Measurements from ENCODE around the gene CLEC17A. TPM values are rescaled to one million over a fixed set of nuclear protein-coding genes. Genes with fewer than 3 reads are reported as not detected.

CLEC17A gene
- total and polyA plus RNA-seq, 2 of the 8 experiments (the other 6 are each of a cell fraction or from before 2014, with no cell fraction given), result not detected

DNA sequence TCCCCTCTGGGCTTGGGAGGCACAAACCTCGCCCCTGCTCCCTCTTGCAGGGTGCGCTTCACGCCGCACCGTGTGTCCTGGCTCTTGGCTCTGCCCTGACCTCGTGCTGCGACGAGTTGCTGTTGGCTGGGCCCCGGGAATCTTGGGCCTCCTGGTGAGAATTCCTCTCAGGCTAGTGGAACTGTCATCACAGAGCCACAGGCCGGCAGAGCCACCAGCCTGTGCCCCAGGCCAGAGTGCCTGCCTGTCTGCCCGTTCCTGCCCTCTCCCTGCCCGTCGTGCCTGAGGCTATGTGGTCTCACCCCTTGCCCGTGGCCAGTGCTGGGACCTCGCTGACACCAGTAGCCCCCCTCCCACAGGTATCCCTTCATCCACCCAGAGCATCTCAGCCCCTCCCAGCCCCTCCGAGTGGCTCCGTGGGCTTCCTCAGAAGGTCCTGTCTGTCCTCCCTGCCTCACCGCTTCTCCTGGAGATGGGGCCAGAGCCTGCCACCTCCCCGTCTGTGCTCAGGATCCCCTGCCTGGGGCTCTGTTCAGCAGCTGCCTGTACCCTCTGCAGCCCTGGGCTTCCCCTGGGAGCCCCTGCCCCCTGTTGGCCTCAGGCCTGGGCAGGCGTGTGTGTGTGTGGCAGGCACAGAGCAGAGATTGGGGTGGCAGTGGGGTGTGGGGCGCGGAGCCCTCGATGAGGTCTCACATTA lies 24.4 kb upstream of the CLEC17A start (continued):
- TF ChIP-seq, protein P1, sequence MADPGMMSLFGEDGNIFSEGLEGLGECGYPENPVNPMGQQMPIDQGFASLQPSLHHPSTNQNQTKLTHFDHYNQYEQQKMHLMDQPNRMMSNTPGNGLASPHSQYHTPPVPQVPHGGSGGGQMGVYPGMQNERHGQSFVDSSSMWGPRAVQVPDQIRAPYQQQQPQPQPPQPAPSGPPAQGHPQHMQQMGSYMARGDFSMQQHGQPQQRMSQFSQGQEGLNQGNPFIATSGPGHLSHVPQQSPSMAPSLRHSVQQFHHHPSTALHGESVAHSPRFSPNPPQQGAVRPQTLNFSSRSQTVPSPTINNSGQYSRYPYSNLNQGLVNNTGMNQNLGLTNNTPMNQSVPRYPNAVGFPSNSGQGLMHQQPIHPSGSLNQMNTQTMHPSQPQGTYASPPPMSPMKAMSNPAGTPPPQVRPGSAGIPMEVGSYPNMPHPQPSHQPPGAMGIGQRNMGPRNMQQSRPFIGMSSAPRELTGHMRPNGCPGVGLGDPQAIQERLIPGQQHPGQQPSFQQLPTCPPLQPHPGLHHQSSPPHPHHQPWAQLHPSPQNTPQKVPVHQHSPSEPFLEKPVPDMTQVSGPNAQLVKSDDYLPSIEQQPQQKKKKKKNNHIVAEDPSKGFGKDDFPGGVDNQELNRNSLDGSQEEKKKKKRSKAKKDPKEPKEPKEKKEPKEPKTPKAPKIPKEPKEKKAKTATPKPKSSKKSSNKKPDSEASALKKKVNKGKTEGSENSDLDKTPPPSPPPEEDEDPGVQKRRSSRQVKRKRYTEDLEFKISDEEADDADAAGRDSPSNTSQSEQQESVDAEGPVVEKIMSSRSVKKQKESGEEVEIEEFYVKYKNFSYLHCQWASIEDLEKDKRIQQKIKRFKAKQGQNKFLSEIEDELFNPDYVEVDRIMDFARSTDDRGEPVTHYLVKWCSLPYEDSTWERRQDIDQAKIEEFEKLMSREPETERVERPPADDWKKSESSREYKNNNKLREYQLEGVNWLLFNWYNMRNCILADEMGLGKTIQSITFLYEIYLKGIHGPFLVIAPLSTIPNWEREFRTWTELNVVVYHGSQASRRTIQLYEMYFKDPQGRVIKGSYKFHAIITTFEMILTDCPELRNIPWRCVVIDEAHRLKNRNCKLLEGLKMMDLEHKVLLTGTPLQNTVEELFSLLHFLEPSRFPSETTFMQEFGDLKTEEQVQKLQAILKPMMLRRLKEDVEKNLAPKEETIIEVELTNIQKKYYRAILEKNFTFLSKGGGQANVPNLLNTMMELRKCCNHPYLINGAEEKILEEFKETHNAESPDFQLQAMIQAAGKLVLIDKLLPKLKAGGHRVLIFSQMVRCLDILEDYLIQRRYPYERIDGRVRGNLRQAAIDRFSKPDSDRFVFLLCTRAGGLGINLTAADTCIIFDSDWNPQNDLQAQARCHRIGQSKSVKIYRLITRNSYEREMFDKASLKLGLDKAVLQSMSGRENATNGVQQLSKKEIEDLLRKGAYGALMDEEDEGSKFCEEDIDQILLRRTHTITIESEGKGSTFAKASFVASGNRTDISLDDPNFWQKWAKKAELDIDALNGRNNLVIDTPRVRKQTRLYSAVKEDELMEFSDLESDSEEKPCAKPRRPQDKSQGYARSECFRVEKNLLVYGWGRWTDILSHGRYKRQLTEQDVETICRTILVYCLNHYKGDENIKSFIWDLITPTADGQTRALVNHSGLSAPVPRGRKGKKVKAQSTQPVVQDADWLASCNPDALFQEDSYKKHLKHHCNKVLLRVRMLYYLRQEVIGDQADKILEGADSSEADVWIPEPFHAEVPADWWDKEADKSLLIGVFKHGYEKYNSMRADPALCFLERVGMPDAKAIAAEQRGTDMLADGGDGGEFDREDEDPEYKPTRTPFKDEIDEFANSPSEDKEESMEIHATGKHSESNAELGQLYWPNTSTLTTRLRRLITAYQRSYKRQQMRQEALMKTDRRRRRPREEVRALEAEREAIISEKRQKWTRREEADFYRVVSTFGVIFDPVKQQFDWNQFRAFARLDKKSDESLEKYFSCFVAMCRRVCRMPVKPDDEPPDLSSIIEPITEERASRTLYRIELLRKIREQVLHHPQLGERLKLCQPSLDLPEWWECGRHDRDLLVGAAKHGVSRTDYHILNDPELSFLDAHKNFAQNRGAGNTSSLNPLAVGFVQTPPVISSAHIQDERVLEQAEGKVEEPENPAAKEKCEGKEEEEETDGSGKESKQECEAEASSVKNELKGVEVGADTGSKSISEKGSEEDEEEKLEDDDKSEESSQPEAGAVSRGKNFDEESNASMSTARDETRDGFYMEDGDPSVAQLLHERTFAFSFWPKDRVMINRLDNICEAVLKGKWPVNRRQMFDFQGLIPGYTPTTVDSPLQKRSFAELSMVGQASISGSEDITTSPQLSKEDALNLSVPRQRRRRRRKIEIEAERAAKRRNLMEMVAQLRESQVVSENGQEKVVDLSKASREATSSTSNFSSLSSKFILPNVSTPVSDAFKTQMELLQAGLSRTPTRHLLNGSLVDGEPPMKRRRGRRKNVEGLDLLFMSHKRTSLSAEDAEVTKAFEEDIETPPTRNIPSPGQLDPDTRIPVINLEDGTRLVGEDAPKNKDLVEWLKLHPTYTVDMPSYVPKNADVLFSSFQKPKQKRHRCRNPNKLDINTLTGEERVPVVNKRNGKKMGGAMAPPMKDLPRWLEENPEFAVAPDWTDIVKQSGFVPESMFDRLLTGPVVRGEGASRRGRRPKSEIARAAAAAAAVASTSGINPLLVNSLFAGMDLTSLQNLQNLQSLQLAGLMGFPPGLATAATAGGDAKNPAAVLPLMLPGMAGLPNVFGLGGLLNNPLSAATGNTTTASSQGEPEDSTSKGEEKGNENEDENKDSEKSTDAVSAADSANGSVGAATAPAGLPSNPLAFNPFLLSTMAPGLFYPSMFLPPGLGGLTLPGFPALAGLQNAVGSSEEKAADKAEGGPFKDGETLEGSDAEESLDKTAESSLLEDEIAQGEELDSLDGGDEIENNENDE (IDR thresholded peaks at IDR 0.05; ENCODE audit: insufficient replicate concordance, low read length), result no peak
- TF ChIP-seq ASH2L (IDR thresholded peaks at IDR 0.05; ENCODE audit: low read length) (no peak), GABPA (IDR thresholded peaks at IDR 0.05; ENCODE audit: borderline replicate concordance, insufficient read depth, low read length) (no peak), BRCA1 (IDR thresholded peaks at IDR 0.05; ENCODE audit: low read depth, low read length) (no peak), TEAD4 (IDR thresholded peaks at IDR 0.05; ENCODE audit: low read depth, low read length) (no peak), KDM4A (IDR thresholded peaks at IDR 0.05; ENCODE audit: low read depth, low read length, severe bottlenecking) (no peak)
- TF ChIP-seq, protein P2, sequence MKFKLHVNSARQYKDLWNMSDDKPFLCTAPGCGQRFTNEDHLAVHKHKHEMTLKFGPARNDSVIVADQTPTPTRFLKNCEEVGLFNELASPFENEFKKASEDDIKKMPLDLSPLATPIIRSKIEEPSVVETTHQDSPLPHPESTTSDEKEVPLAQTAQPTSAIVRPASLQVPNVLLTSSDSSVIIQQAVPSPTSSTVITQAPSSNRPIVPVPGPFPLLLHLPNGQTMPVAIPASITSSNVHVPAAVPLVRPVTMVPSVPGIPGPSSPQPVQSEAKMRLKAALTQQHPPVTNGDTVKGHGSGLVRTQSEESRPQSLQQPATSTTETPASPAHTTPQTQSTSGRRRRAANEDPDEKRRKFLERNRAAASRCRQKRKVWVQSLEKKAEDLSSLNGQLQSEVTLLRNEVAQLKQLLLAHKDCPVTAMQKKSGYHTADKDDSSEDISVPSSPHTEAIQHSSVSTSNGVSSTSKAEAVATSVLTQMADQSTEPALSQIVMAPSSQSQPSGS (IDR thresholded peaks at IDR 0.05; ENCODE audit: low read length), result no peak
